Measurements from ENCODE around the gene CIT. TPM values are rescaled to one million over a fixed set of nuclear protein-coding genes. Genes with fewer than 3 reads are reported as not detected.

Gene CIT
- total and polyA plus RNA-seq, 12 donors, result 4.3 to 65.9 (median 18.9) TPM

GRCh38 chr12:119727600-119728443, 149.3 kb downstream of the CIT start:
- H3K27ac ChIP-seq, result peak overlapping the region in 3 of 5 donors; percentile 10 to 72 (median 54)
- no peak overlapping the region for H3K4me3 ChIP-seq
- H3K4me1 ChIP-seq (replicated peaks in 1 of 2), result peaks cover 15 to 40% of the 10 kb centered on the region in 2 donors
- intact Hi-C loops (cut with DNase I), result no loop called here
- no peaks in the 10 kb centered on the region for H3K36me3 ChIP-seq (replicated peaks in 1 of 2)
- DNase-seq, result no peak
- no peaks in the 10 kb centered on the region for H3K9me3 ChIP-seq (replicated peaks in 1 of 3)
- WGBS, 4 donors, result 84 to 94% (median 91%) methylated on average over 3 of the region's 3 CpGs
- no peaks in the 10 kb centered on the region for H3K27me3 ChIP-seq
- no peak for TF ChIP-seq POLR2A (IDR thresholded peaks at IDR 0.05)
- TF ChIP-seq CTCF (IDR thresholded peaks at IDR 0.05), result no peak

- H3K9me3 ChIP-seq (replicated peaks in 1 of 3), result no peaks in the 10 kb centered on the region
- WGBS, 4 donors, result 31 to 56% (median 45%) methylated on average over 4 of the region's 4 CpGs
- TF ChIP-seq CTCF (IDR thresholded peaks at IDR 0.05) (no peak), POLR2A (IDR thresholded peaks at IDR 0.05) (peak in 1 of 2 donors; percentile 38)
- peak overlapping the region; percentile 65 to 79 (median 68) for H3K27ac ChIP-seq
- intact Hi-C loops (cut with DNase I), result no loop called here
- no peaks in the 10 kb centered on the region for H3K27me3 ChIP-seq
- peaks cover 13 to 40% of the 10 kb centered on the region in 2 donors for H3K4me1 ChIP-seq (replicated peaks in 1 of 2)
- no peaks in the 10 kb centered on the region for H3K36me3 ChIP-seq (replicated peaks in 1 of 2)
- DNase-seq, result peak; percentile 53 to 84 (median 77)
- no peak overlapping the region for H3K4me3 ChIP-seq
Measured at GRCh38 chr12:119725523-119725922, 151.6 kb downstream of the CIT start.

- no peaks in the 10 kb centered on the region for H3K27me3 ChIP-seq
- H3K36me3 ChIP-seq (replicated peaks in 1 of 2), result no peaks in the 10 kb centered on the region
- 92 to 95% (median 94%) methylated on average over 4 of the region's 4 CpGs for WGBS, 4 donors
- intact Hi-C loops (cut with DNase I), result no loop called here
- H3K9me3 ChIP-seq (replicated peaks in 1 of 3), result no peaks in the 10 kb centered on the region
- DNase-seq, result no peak
- TF ChIP-seq POLR2A (IDR thresholded peaks at IDR 0.05) (no peak), CTCF (IDR thresholded peaks at IDR 0.05) (no peak)
- H3K4me3 ChIP-seq, result no peak overlapping the region
- no peak overlapping the region for H3K27ac ChIP-seq
- peaks cover 9 to 19% of the 10 kb centered on the region in 2 donors for H3K4me1 ChIP-seq (replicated peaks in 1 of 2)
Measured at GRCh38 chr12:119721306-119721705, 155.8 kb downstream of the CIT start.

GRCh38 chr12:119720349-119720748, 156.8 kb downstream of the CIT start:
- intact Hi-C loops (cut with DNase I), result no loop called here
- Histone ChIP-seq H3K36me3 (replicated peaks in 1 of 2) (no peaks in the 10 kb centered on the region), H3K27me3 (no peaks in the 10 kb centered on the region), H3K4me3 (no peak overlapping the region), H3K4me1 (replicated peaks in 1 of 2) (peaks cover 12% of the 10 kb centered on the region in 2 donors), H3K9me3 (replicated peaks in 1 of 3) (no peaks in the 10 kb centered on the region), H3K27ac (no peak overlapping the region)
- TF ChIP-seq CTCF (IDR thresholded peaks at IDR 0.05), result no peak
- no peak for TF ChIP-seq POLR2A (IDR thresholded peaks at IDR 0.05)
- DNase-seq, result no peak

Data from adrenal gland (tissue), 12 donors.